GM18507 (cell line): ENCODE measurements around the gene ZMYM3.
A peak's percentile ranks its signal among the peaks of the same experiment; 100 is the strongest.
"Not testable (repeated sequence)": the region's sequence is repeated elsewhere in the genome, so short reads cannot be mapped to it uniquely, and the experiment has no call there.

Source experiments
- DNase-seq: peaks from one replicate; pipeline ENCODE4 v3.0.0; 2011; ENCODE audit warnings: low read depth; ENCODE audit not compliant: insufficient read length; ENCODE audit errors: extremely low spot score
- FAIRE-seq: peaks from 2 replicates; lab custom pipeline; 2011; peaks lifted over from hg19 to GRCh38; lab: Jason Lieb, UNC

ZMYM3 gene

GRCh38 chrX:71254092-71254963 lies at the start of gene ZMYM3:
Gene ZMYM3 (minus strand): TSS chrX:71254140. CDS start chrX:71253255, 885 bp downstream.
- FAIRE-seq, result peak; percentile 94
- DNase-seq, result peak; percentile 70

- no peak for FAIRE-seq
- DNase-seq, result no peak
Observed at GRCh38 chrX:71302461-71303213, 48.7 kb upstream of the ZMYM3 start.

GRCh38 chrX:71301195-71301924 lies 47.4 kb upstream of the ZMYM3 start, which contains the start of gene ITGB1BP2:
Gene ITGB1BP2 (plus strand): TSS chrX:71301750. CDS start chrX:71301807, 57 bp downstream.
- FAIRE-seq (no peak), DNase-seq (no peak)

GRCh38 chrX:71300495-71300894 lies 46.6 kb upstream of the ZMYM3 start:
- DNase-seq, result not testable (repeated sequence)
- peak; percentile 31 for FAIRE-seq

- not testable (repeated sequence) for FAIRE-seq, DNase-seq
Observed at GRCh38 chrX:71300064-71300463, 46.1 kb upstream of the ZMYM3 start.

GRCh38 chrX:71298119-71298518 lies 44.2 kb upstream of the ZMYM3 start:
- DNase-seq (no peak), FAIRE-seq (no peak)

GRCh38 chrX:71296806-71297205 lies 42.9 kb upstream of the ZMYM3 start:
- FAIRE-seq (no peak), DNase-seq (no peak)

GRCh38 chrX:71292669-71293365 lies 38.9 kb upstream of the ZMYM3 start:
- no peak for DNase-seq
- FAIRE-seq, result no peak

GRCh38 chrX:71291381-71291780 lies 37.4 kb upstream of the ZMYM3 start:
- DNase-seq (no peak), FAIRE-seq (no peak)

- no peak for DNase-seq
- FAIRE-seq, result no peak
Observed at GRCh38 chrX:71285929-71286328, 32.0 kb upstream of the ZMYM3 start.

- peak; percentile 99 for FAIRE-seq
Observed at GRCh38 chrX:71283403-71284143, 29.6 kb upstream of the ZMYM3 start, which contains the start of gene NONO. Gene NONO (plus strand): TSS chrX:71283635. CDS start chrX:71290638, 7,003 bp downstream.

GRCh38 chrX:71282514-71283402 lies 28.8 kb upstream of the ZMYM3 start:
- FAIRE-seq, result no peak
- DNase-seq, result peak; percentile 1

More at GRCh38 chrX:71283403-71284143, 29.6 kb upstream of the ZMYM3 start, which contains the start of gene NONO:
- DNase-seq, result peak; percentile 65

- FAIRE-seq, DNase-seq: not testable (repeated sequence)
Observed at GRCh38 chrX:71281300-71281699, 27.4 kb upstream of the ZMYM3 start.

- DNase-seq, result not testable (repeated sequence)
Observed at GRCh38 chrX:71272313-71272712, 18.4 kb upstream of the ZMYM3 start.

GRCh38 chrX:71269801-71270395 lies 16.0 kb upstream of the ZMYM3 start:
- FAIRE-seq, result no peak
- DNase-seq, result no peak

More at GRCh38 chrX:71272313-71272712, 18.4 kb upstream of the ZMYM3 start:
- not testable (repeated sequence) for FAIRE-seq

GRCh38 chrX:71268624-71269023 lies 14.7 kb upstream of the ZMYM3 start:
- DNase-seq, FAIRE-seq: not testable (repeated sequence)

GRCh38 chrX:71256856-71257255 lies 2.9 kb upstream of the ZMYM3 start:
- DNase-seq (no peak), FAIRE-seq (no peak)
